Measurements from ENCODE around the gene ENTREP1. TPM values are rescaled to one million over a fixed set of nuclear protein-coding genes. Genes with fewer than 3 reads are reported as not detected.

Gene ENTREP1, protein sequence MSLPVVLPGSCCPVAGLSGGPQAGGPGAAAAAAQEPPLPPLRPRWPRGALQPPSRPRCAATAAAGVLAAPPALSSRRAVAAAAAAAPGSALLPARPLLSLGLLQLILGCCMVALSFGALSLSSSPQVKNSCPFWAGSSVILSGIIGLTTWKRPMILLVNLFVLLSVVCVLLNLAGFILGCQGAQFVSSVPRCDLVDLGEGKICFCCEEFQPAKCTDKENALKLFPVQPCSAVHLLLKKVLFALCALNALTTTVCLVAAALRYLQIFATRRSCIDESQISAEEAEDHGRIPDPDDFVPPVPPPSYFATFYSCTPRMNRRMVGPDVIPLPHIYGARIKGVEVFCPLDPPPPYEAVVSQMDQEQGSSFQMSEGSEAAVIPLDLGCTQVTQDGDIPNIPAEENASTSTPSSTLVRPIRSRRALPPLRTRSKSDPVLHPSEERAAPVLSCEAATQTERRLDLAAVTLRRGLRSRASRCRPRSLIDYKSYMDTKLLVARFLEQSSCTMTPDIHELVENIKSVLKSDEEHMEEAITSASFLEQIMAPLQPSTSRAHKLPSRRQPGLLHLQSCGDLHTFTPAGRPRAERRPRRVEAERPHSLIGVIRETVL
- not detected in 2 replicates for total RNA-seq

DNA sequence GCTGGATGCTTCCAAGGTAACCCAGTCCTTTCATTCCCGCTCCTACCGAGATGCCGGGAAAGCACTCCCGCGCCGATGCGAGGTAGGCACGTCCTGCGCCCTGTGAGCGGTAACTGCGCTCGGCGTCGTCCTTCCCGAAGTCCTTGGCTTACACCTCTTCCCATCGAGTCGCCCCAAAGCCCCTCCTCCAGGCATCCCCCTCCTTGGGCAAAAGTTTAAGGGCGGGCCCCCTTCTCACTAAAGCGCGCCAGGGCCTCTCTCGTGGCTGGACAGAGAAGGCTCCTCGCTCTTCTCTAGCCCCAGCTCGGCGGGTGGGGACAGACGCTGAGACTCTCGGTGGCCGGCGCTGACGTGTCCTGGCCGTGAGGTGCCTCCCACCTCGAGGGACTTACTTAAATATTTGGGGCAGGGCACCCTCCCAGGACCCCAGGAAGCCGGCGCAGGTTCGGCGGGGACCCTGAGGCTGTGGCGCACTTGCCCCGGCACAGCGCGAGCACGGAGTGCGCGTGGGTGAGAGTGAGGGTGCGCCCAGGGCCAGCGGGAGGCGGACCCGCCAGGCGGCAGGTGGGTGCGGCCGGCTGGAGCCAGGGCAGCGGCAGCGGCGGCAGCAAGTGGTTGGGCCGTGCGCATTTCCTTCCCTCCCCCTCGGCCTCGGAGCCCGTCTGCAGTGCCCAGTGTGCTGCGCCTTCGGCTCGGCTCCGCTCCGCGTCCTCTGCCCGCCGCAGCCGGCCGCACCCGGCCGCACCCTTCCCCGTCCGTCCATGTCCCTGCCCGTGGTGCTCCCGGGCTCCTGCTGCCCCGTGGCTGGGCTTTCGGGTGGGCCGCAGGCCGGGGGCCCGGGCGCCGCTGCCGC lies at the start of gene ENTREP1:
TSS of gene ENTREP1 (plus strand) at position 667 of the 853 bp plus-strand sequence. CDS start at position 762, 95 bp downstream.

Other genes starting within 250 kb of the ENTREP1 start
- 33.0 and 35.2 TPM in 2 replicates for gene TJP2, start 150.9 kb upstream of the ENTREP1 start, total RNA-seq

All from myometrial cell (primary cell).